Suprapubic skin (tissue), 4 donors: ENCODE measurements around the gene CCDC167. TPM values are rescaled to one million over a fixed set of nuclear protein-coding genes. Genes with fewer than 3 reads are reported as not detected.

Experiments used
- DNase-seq, 2 donors: peaks; one replicate each; pipeline ENCODE4 v3.0.0-alpha.2; 2019; ENCODE audit warnings: low spot score in 2 of 2
- H3K27ac ChIP-seq: fragments of 200-600 bp; sonication (generic); one replicate; pipeline ENCODE4 v1.5.1; 2019
- H3K27me3 ChIP-seq: fragments of 200-600 bp; sonication (generic); one replicate; pipeline ENCODE4 v1.5.1; 2019
- H3K36me3 ChIP-seq: fragments of 200-600 bp; sonication (generic); one replicate; pipeline ENCODE4 v1.5.1; 2019
- H3K4me1 ChIP-seq: fragments of 200-600 bp; sonication (generic); one replicate; pipeline ENCODE4 v1.5.1; 2019
- H3K4me3 ChIP-seq: fragments of 200-600 bp; sonication (generic); one replicate; pipeline ENCODE4 v1.5.1; 2019; ENCODE audit warnings: mild to moderate bottlenecking
- H3K9me3 ChIP-seq: fragments of 200-600 bp; sonication (generic); one replicate; pipeline ENCODE4 v1.5.1; 2019
- CTCF ChIP-seq, 2 donors: fragments of 200-600 bp in 1 of 2; fragments of 450-650 bp in 1 of 2; sonication (generic) in 1 of 2; IDR thresholded peaks; one replicate each; pipeline ENCODE4 v1.5.1; 2016 to 2019; ENCODE audit warnings: antibody characterized with exemption in 2 of 2, mild to moderate bottlenecking in 1 of 2, moderate library complexity in 1 of 2
- EP300 ChIP-seq: sonication (generic); formaldehyde crosslinking; IDR thresholded peaks from one replicate; pipeline ENCODE4 v1.6.1; 2017; ENCODE audit warnings: antibody characterized with exemption
- POLR2A ChIP-seq, 2 donors: fragments of 450-650 bp; IDR thresholded peaks; one replicate each; pipeline ENCODE4 v1.6.1; 2017; ENCODE audit warnings: antibody characterized with exemption in 2 of 2, mild to moderate bottlenecking in 2 of 2, moderate library complexity in 2 of 2
- POLR2AphosphoS5 ChIP-seq, 3 donors: sonication (generic); formaldehyde crosslinking; IDR thresholded peaks; one replicate each; pipeline ENCODE4 v1.6.1; 2017; ENCODE audit warnings: antibody characterized with exemption in 3 of 3
- WGBS: methylation state at CpG from one replicate; pipeline ENCODE4 v1.1.5; 2018; 5-methylcytosine and 5-hydroxymethylcytosine counted together
- total RNA-seq, 4 donors: library from RNA; depleted of rRNA; stranded (reverse); fragments of >200 nt; gene quantifications; one replicate each; pipeline ENCODE4 v1.1.0, GENCODE V29; 2016

CCDC167 gene
- total RNA-seq, 4 donors from 2014 or later, result 16.3 to 31.3 (median 25.1) TPM

DNA sequence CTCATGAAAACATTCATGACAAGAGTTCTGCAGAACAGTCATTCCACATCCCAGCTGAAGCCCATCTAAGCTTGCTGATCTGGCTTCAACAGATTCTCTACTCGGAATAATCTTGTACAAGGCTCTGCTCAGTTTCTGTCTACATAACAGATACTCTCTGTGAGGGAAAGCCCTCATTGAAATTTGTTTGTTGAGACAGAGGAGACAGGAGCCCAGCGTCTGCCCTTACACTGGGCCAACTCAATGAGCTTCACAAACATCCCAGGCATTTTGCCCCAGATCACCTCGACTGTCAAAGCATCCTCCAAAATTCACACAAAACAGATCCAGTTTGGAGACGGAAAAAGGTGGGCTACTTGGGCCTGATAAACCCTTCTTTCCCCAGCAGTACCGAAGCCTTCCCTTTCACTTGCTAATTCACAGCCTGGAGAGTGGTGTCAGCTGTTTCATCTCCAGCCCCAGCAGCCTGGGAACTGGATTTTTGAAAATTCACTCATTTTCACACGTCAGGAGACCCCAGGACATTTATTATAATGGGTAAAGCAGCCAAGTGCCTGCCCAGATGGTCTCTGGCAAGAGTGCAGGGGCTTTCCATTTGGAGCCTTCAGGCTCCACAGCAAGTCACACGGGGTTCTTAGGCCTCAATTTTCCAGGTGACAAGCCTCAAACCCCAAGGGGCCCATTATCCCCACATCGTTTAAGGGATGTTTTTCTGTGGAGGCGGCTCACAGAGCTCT lies 7.3 kb downstream of the CCDC167 start:
- H3K4me3 ChIP-seq, result no peak overlapping the region
- H3K4me1 ChIP-seq, result peaks cover 17% of the 10 kb centered on the region
- H3K9me3 ChIP-seq, result no peaks in the 10 kb centered on the region
- H3K27me3 ChIP-seq, result no peaks in the 10 kb centered on the region
- no peaks in the 10 kb centered on the region for H3K36me3 ChIP-seq
- H3K27ac ChIP-seq, result no peak overlapping the region
- TF ChIP-seq POLR2AphosphoS5 (IDR thresholded peaks at IDR 0.05) (no peak), EP300 (no peak), CTCF (IDR thresholded peaks at IDR 0.05) (no peak), POLR2A (IDR thresholded peaks at IDR 0.05) (no peak)
- WGBS, result 56% methylated on average over 9 of the region's 9 CpGs
- DNase-seq, result no peak

GRCh38 chr6:37491830-37492208 lies 7.9 kb downstream of the CCDC167 start:
- Histone ChIP-seq H3K9me3 (no peaks in the 10 kb centered on the region), H3K4me1 (peaks cover 17% of the 10 kb centered on the region), H3K27me3 (no peaks in the 10 kb centered on the region), H3K27ac (no peak overlapping the region), H3K4me3 (no peak overlapping the region), H3K36me3 (no peaks in the 10 kb centered on the region)
- 82% methylated on average over 3 of the region's 5 CpGs for WGBS
- no peak for DNase-seq
- TF ChIP-seq EP300, result no peak
- TF ChIP-seq CTCF (IDR thresholded peaks at IDR 0.05), result no peak
- TF ChIP-seq POLR2A (IDR thresholded peaks at IDR 0.05), result no peak
- TF ChIP-seq POLR2AphosphoS5 (IDR thresholded peaks at IDR 0.05), result no peak

- Histone ChIP-seq H3K4me3 (no peak overlapping the region), H3K4me1 (peaks cover 17% of the 10 kb centered on the region), H3K27me3 (no peaks in the 10 kb centered on the region), H3K9me3 (no peaks in the 10 kb centered on the region), H3K36me3 (no peaks in the 10 kb centered on the region), H3K27ac (no peak overlapping the region)
- DNase-seq, result no peak
- 80% methylated on average over 7 of the region's 12 CpGs for WGBS
- TF ChIP-seq POLR2A (IDR thresholded peaks at IDR 0.05) (no peak), CTCF (IDR thresholded peaks at IDR 0.05) (no peak), POLR2AphosphoS5 (IDR thresholded peaks at IDR 0.05) (no peak), EP300 (no peak)
Observed at GRCh38 chr6:37491171-37491829, 8.4 kb downstream of the CCDC167 start.

- Histone ChIP-seq H3K36me3 (no peaks in the 10 kb centered on the region), H3K9me3 (no peaks in the 10 kb centered on the region), H3K27ac (no peak overlapping the region), H3K27me3 (no peaks in the 10 kb centered on the region), H3K4me1 (peaks cover 17% of the 10 kb centered on the region), H3K4me3 (no peak overlapping the region)
- no peak for DNase-seq
- WGBS, result 67% methylated on average over 9 of the region's 9 CpGs
- TF ChIP-seq EP300 (no peak), CTCF (IDR thresholded peaks at IDR 0.05) (no peak), POLR2AphosphoS5 (IDR thresholded peaks at IDR 0.05) (no peak), POLR2A (IDR thresholded peaks at IDR 0.05) (no peak)
Observed at GRCh38 chr6:37490536-37491170, 9.0 kb downstream of the CCDC167 start.
